Heart right ventricle (tissue), 16 donors: ENCODE data around the gene DYNC1H1. TPM values are rescaled to one million over a fixed set of nuclear protein-coding genes. Genes with fewer than 3 reads are reported as not detected.
A peak's percentile ranks its signal among the peaks of the same experiment; 100 is the strongest.

Experiments
- ATAC-seq, 8 donors: fragments of 200-7000 bp; cut with Tn5 transposase; one replicate each; pipeline ENCODE4 v1.9.1; 2020; ENCODE audit warnings: mild to moderate bottlenecking in 8 of 8, moderate library complexity in 8 of 8, moderate number of reproducible peaks in 1 of 8
- DNase-seq, 2 donors: peaks; one replicate each; pipeline ENCODE4 v3.0.0-alpha.2; 2020
- H3K27ac ChIP-seq, 10 donors: fragments of 200-600 bp; sonication (generic) in 2 of 10; one replicate each; pipeline versions ENCODE4 v1.5.0 to v1.8.0; 2020 to 2022; ENCODE audit warnings: mild to moderate bottlenecking in 3 of 10
- H3K27me3 ChIP-seq, 7 donors: fragments of 200-600 bp; one replicate each; pipeline ENCODE4 v1.8.0; 2021 to 2022; ENCODE audit warnings: mild to moderate bottlenecking in 2 of 7
- H3K36me3 ChIP-seq, 9 donors: fragments of 200-600 bp; sonication (generic) in 1 of 9; one replicate each; pipeline versions ENCODE4 v1.5.0 to v1.8.0; 2020 to 2022; ENCODE audit warnings: mild to moderate bottlenecking in 2 of 9
- H3K4me1 ChIP-seq, 9 donors: fragments of 200-600 bp; sonication (generic) in 1 of 9; one replicate each; pipeline versions ENCODE4 v1.5.0 to v1.8.0; 2020 to 2022; ENCODE audit warnings: mild to moderate bottlenecking in 4 of 9
- H3K4me3 ChIP-seq, 10 donors: fragments of 200-600 bp; sonication (generic) in 2 of 10; one replicate each; pipeline versions ENCODE4 v1.5.0 to v1.8.0; 2020 to 2022; ENCODE audit warnings: mild to moderate bottlenecking in 7 of 10, moderate library complexity in 2 of 10
- H3K9me3 ChIP-seq, 11 donors: fragments of 200-600 bp in 10 of 11; sonication (generic) in 2 of 11; one replicate each; pipeline versions ENCODE4 v1.5.0 to v1.8.0; 2013 to 2022; ENCODE audit warnings: mild to moderate bottlenecking in 2 of 11, control low read depth in 1 of 11, moderate library complexity in 1 of 11
- WGBS, 2 donors: extraction: QIAGEN DNeasy Blood & Tissue Kit; methylation state at CpG; one replicate each; pipeline ENCODE4 v1.1.7; 2013; ENCODE audit warnings: inconsistent platforms in 1 of 2; 5-methylcytosine and 5-hydroxymethylcytosine counted together
- intact Hi-C, 10 donors: fragments of 100-400 bp; cut with DNase I; formaldehyde crosslinking; loops; one replicate each; pipeline versions ENCODE4 v1.11.1 to v1.14.2; 2022
- polyA plus RNA-seq, 2 donors: library from polyadenylated mRNA; stranded (reverse); fragments of 200-250 nt; gene quantifications; one replicate each; pipeline ENCODE4 v1.2.3, GENCODE V29; 2013
- total RNA-seq, 10 donors: library from RNA; stranded (reverse); fragmentation: NEBNext Ultra II Directional in 3 of 10; extraction: Animal tissue kit (Norgen Biotek cat#: 25700) in 3 of 10; gene quantifications; one replicate each; pipeline versions ENCODE4 v1.2.1 to v1.2.4, GENCODE V29; 2021 to 2023
- TF ChIP-seq, protein P1 (sequence below), 9 donors: fragments of 200-600 bp; sonication (generic) in 2 of 9; IDR thresholded peaks; one replicate each; pipeline versions ENCODE4 v1.5.0 to v1.8.0; 2021 to 2022; ENCODE audit warnings: antibody characterized with exemption in 9 of 9, mild to moderate bottlenecking in 5 of 9, moderate library complexity in 1 of 9
- donor health status: Arrhythmogenic right ventricular cardiomyopathy.
- donor health status: ischemic (EF 13 %, LVEDD 7.1; RV severe dilation, severe dysfunction).
- donor health status: healthy with polysubstance abuse.
- donor health status: DM: no; HTN: yes; CAD: no.
- donor health status: DM: no; HTN: no; CAD: no.
- donor health status: ischemic (EF 25% LVEDD 6.9; RV normal size, moderate dysfunction).
- donor health status: ischemic (EF 25% LVEDD 5.7; RV mildly dilated, moderate dysfunction).
- donor health status: healthy.
- donor health status: DM: yes; HTN: yes; CAD: no.
- donor health status: Ischemic cardiomyopathy.
- donor health status: ischemic (EF 35%, LVEDD 5.7; RV mildly dilated, moderate dysfunction).
- donor health status: nonischemic (EF 11% LVEDD 7.7; RV severe dilation, severe dysfunction).
- donor health status: DM: yes; HTN: yes; CAD: no.
- donor health status: PGD.
- donor health status: ischemic (EF 29% LVEDD 5.4; RV normal size, mild dysfunction).
- donor health status: nonischemic (EF 23%, LVEDD 6.1; RV moderate dilation, normal function).

The DYNC1H1 gene
- total and polyA plus RNA-seq, 12 donors: 173 to 777 (median 618) TPM

DNA sequence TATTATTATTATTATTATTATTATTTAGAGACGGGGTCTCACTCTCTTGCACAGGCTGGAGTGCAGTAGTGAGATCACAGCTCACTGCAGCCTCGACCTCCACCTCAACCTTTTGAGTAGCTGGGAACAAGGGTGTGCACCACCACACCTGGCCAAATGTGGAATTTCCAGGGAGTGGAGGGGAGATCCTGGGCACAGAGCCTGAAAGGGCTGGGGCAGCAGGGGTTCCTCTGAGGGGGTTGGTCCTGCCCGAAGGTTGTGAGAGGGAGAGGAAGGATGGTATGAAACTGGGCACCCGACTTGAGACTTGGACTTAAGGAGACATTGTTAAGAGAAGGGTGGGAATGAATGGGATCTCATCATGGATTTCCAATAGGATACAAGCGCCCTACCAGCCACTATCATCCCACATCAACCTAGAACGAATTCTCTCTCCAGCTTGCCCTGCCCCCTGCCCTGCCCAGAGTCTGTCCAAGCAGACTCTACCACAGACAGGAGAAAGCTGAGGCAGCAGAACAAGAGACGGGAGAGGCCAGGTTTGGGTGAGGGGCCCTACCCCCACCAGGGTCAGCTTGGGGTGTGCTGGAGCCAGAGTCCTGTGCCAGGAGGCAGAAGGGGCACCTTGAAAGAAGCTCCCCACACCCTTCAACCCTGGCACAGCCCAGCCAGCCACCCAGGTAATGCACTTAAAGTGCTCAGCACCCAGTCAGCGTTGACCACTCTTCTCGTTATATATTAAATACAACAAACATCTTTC is 2.4 kb upstream of the DYNC1H1 start:
- Histone ChIP-seq H3K9me3 (no peaks in the 10 kb centered on the region), H3K27ac (peak overlapping the region in 6 of 10 donors; percentile 7 to 74 (median 40)), H3K4me3 (no peak overlapping the region), H3K36me3 (no peaks in the 10 kb centered on the region), H3K27me3 (no peaks in the 10 kb centered on the region), H3K4me1 (peaks cover 6 to 49% (median 40%) of the 10 kb centered on the region in 9 donors)
- no peak for DNase-seq
- intact Hi-C loops: loop anchor here in 8 of 10 donors (2.0 to 10.0 kb wide), 11 partner anchors 13 to 355 kb away; partner anchors contain the start of genes ZNF839 (in 3 of the 8), HSP90AA1 (in 1 of the 8) and PPP2R5C (in 1 of the 8)
- 87 to 88% methylated on average over 9 of the region's 9 CpGs for WGBS, 2 donors
- ATAC-seq: no peak
- TF ChIP-seq, protein P1, sequence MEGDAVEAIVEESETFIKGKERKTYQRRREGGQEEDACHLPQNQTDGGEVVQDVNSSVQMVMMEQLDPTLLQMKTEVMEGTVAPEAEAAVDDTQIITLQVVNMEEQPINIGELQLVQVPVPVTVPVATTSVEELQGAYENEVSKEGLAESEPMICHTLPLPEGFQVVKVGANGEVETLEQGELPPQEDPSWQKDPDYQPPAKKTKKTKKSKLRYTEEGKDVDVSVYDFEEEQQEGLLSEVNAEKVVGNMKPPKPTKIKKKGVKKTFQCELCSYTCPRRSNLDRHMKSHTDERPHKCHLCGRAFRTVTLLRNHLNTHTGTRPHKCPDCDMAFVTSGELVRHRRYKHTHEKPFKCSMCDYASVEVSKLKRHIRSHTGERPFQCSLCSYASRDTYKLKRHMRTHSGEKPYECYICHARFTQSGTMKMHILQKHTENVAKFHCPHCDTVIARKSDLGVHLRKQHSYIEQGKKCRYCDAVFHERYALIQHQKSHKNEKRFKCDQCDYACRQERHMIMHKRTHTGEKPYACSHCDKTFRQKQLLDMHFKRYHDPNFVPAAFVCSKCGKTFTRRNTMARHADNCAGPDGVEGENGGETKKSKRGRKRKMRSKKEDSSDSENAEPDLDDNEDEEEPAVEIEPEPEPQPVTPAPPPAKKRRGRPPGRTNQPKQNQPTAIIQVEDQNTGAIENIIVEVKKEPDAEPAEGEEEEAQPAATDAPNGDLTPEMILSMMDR (IDR thresholded peaks at IDR 0.05): no peak

DNA sequence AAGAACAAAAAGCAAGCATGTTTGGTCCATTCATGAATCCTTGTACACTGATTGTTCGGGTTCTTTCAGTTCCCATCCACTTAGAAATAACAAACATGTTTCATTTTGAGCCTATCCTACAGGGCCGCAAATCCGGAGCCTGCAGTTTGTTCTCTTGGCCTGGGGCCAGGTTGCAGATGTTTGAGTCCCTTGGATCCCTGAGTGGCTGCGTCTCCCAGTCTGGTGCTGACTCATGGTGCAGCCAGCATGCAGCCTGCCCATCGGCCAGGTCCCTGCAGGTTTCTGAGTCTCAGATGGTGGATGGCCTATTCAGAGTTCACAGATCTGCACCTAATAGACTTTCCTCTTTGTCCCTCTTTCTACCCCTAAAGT is 1.9 kb upstream of the DYNC1H1 start:
- WGBS, 2 donors: 34 to 37% methylated on average over 5 of the region's 5 CpGs
- Histone ChIP-seq H3K9me3 (no peaks in the 10 kb centered on the region), H3K36me3 (no peaks in the 10 kb centered on the region), H3K4me1 (peaks cover 6 to 55% (median 46%) of the 10 kb centered on the region in 9 donors), H3K4me3 (no peak overlapping the region), H3K27me3 (no peaks in the 10 kb centered on the region), H3K27ac (peak overlapping the region in 6 of 10 donors; percentile 7 to 74 (median 40))
- ATAC-seq: peak in 2 of 8 donors; percentile 24 to 25
- TF ChIP-seq, protein P1 (IDR thresholded peaks at IDR 0.05): no peak
- intact Hi-C loops: loop anchor here in 8 of 10 donors (2.0 to 10.0 kb wide), 10 partner anchors 14 to 355 kb away; partner anchors contain the start of genes ZNF839 (in 3 of the 8), HSP90AA1 (in 1 of the 8) and PPP2R5C (in 1 of the 8)
- peak; percentile 68 to 73 for DNase-seq

DNA sequence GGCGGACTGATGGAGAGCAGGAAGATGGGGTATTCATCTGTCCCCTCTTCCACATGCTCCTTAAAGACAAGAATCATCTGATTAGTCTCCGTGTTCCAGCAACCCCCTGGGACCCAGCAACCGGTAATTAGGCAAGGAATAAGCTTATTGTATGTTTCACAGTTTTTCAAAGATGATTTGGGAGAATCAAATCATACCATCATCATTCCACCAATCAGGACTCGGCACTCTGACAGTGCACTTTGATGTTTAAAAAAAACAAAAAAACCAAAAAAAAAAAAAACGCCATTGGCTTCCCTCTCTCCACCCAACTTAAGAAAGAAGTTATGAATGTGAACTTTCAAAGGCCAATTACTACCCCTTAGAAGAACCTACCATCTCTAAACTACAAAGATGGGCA is 1.3 kb upstream of the DYNC1H1 start:
- TF ChIP-seq, protein P1 (IDR thresholded peaks at IDR 0.05): no peak
- Histone ChIP-seq H3K27ac (peak overlapping the region in 5 of 10 donors; percentile 7 to 74 (median 30)), H3K4me1 (peaks cover 6 to 61% (median 51%) of the 10 kb centered on the region in 9 donors), H3K36me3 (no peaks in the 10 kb centered on the region), H3K4me3 (no peak overlapping the region), H3K9me3 (no peaks in the 10 kb centered on the region), H3K27me3 (no peaks in the 10 kb centered on the region)
- 87 to 89% methylated on average over 5 of the region's 5 CpGs for WGBS, 2 donors
- DNase-seq (no peak), ATAC-seq (no peak)
- intact Hi-C loops: loop anchor here in 8 of 10 donors (2.0 to 10.0 kb wide), 10 partner anchors 14 to 354 kb away; partner anchors contain the start of genes ZNF839 (in 3 of the 8), HSP90AA1 (in 1 of the 8) and PPP2R5C (in 1 of the 8)

DNA sequence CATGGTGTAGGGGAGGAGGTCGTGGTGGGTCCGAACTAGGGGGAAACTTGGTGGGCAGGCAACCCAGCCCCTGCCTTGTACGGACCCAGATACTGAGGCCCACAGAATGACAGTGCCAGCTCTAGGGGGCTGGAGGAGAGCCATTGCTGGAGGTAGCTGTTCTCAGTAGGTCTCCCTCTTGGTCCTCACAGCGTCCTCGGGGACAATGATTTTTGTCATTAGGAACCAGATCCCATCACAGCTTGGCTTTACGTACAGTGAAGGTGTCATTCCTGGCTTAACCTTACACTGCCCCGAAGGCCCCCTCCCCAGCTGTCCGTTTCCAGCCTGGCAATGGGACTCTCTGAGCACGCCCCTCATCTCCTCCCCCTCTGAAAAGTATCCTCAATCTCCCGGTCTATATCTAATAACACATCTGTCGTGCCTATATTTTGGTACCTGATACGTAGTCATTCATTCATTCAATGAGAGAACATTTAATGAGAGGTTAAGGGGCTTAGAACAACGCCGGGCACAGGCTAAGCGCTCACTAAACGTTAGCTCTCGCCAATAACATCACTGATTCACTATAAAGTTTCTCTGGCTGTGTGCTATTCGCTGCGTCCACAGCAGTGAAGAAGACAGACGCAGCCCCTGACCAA is 597 bp upstream of the DYNC1H1 start:
- Histone ChIP-seq H3K27ac (peak overlapping the region in 9 of 10 donors; percentile 27 to 98 (median 56)), H3K9me3 (no peaks in the 10 kb centered on the region), H3K27me3 (no peaks in the 10 kb centered on the region), H3K4me3 (peak overlapping the region in 7 of 10 donors; percentile 10 to 100 (median 99)), H3K4me1 (peaks cover 6 to 68% (median 54%) of the 10 kb centered on the region in 9 donors), H3K36me3 (peaks cover 0 to 6% (median 0%) of the 10 kb centered on the region in 9 donors)
- TF ChIP-seq, protein P1 (IDR thresholded peaks at IDR 0.05): no peak
- peak in 3 of 8 donors; percentile 0 to 7 (median 2) for ATAC-seq
- 42 to 48% methylated on average over 19 to 20 of the region's 20 CpGs for WGBS, 2 donors
- no peak for DNase-seq
- intact Hi-C loops: loop anchor here in 8 of 10 donors (2.0 to 10.0 kb wide), 11 partner anchors 15 to 354 kb away; partner anchors contain the start of genes ZNF839 (in 3 of the 8), HSP90AA1 (in 2 of the 8) and PPP2R5C (in 1 of the 8)
